Stomach smooth muscle (tissue), 2 donors: ENCODE measurements around the gene SSH2.

Source experiments
- H3K27ac ChIP-seq: one replicate; pipeline ENCODE4 v1.7.0; 2013; ENCODE audit warnings: mild to moderate bottlenecking, low read length, inconsistent platforms
- H3K27me3 ChIP-seq, 2 donors: one replicate each; pipeline ENCODE4 v1.7.0; 2013; ENCODE audit warnings: low read length in 2 of 2; ENCODE audit not compliant: insufficient read depth in 2 of 2, control insufficient read depth in 1 of 2
- H3K36me3 ChIP-seq, 2 donors: one replicate each; pipeline ENCODE4 v1.7.0; 2013; ENCODE audit warnings: low read length in 2 of 2; ENCODE audit not compliant: control insufficient read depth in 2 of 2, insufficient read depth in 2 of 2
- H3K4me1 ChIP-seq: one replicate; pipeline ENCODE4 v1.7.0; 2013; ENCODE audit warnings: low read length; ENCODE audit not compliant: control insufficient read depth, insufficient read depth
- H3K4me3 ChIP-seq, 2 donors: one replicate each; pipeline ENCODE4 v1.7.0; 2013; ENCODE audit warnings: low read length in 2 of 2
- H3K9ac ChIP-seq, 2 donors: one replicate each; pipeline ENCODE4 v1.7.0; 2013; ENCODE audit warnings: low read length in 2 of 2, mild to moderate bottlenecking in 1 of 2
- H3K9me3 ChIP-seq, 2 donors: one replicate each; pipeline ENCODE4 v1.7.0; 2013; ENCODE audit warnings: low read length in 2 of 2; ENCODE audit not compliant: control insufficient read depth in 2 of 2
- donor health status: healthy.
- donor health status: Pancreatic carcinoma.

SSH2 gene

GRCh38 chr17:29776026-29776425, 154.0 kb downstream of the SSH2 start:
- H3K27ac ChIP-seq, result no peak overlapping the region
- no peak overlapping the region for H3K9ac ChIP-seq
- no peaks in the 10 kb centered on the region for H3K9me3 ChIP-seq
- no peaks in the 10 kb centered on the region for H3K36me3 ChIP-seq
- no peaks in the 10 kb centered on the region for H3K4me1 ChIP-seq
- H3K27me3 ChIP-seq, result no peaks in the 10 kb centered on the region
- H3K4me3 ChIP-seq, result no peak overlapping the region

- H3K9me3 ChIP-seq, result no peaks in the 10 kb centered on the region
Measured at GRCh38 chr17:29772981-29773380, 157.0 kb downstream of the SSH2 start.

GRCh38 chr17:29771546-29771945, 158.5 kb downstream of the SSH2 start:
- Histone ChIP-seq H3K9ac (no peak overlapping the region), H3K27ac (no peak overlapping the region)

More at GRCh38 chr17:29772981-29773380, 157.0 kb downstream of the SSH2 start:
- no peak overlapping the region for H3K27ac ChIP-seq
- no peaks in the 10 kb centered on the region for H3K27me3 ChIP-seq
- H3K36me3 ChIP-seq, result no peaks in the 10 kb centered on the region
- H3K4me3 ChIP-seq, result no peak overlapping the region
- no peak overlapping the region for H3K9ac ChIP-seq
- no peaks in the 10 kb centered on the region for H3K4me1 ChIP-seq

GRCh38 chr17:29769225-29769624, 160.8 kb downstream of the SSH2 start:
- no peaks in the 10 kb centered on the region for H3K9me3 ChIP-seq
- H3K36me3 ChIP-seq, result no peaks in the 10 kb centered on the region
- H3K27ac ChIP-seq, result no peak overlapping the region
- H3K27me3 ChIP-seq, result no peaks in the 10 kb centered on the region
- H3K4me1 ChIP-seq, result no peaks in the 10 kb centered on the region
- H3K9ac ChIP-seq, result no peak overlapping the region
- no peak overlapping the region for H3K4me3 ChIP-seq

More at GRCh38 chr17:29771546-29771945, 158.5 kb downstream of the SSH2 start:
- Histone ChIP-seq H3K4me3 (no peak overlapping the region), H3K27me3 (no peaks in the 10 kb centered on the region), H3K9me3 (no peaks in the 10 kb centered on the region), H3K36me3 (no peaks in the 10 kb centered on the region), H3K4me1 (no peaks in the 10 kb centered on the region)

GRCh38 chr17:29766796-29767327, 163.2 kb downstream of the SSH2 start:
- H3K27ac ChIP-seq, result no peak overlapping the region
- H3K9ac ChIP-seq, result no peak overlapping the region
- no peaks in the 10 kb centered on the region for H3K36me3 ChIP-seq
- H3K4me3 ChIP-seq, result no peak overlapping the region
- H3K9me3 ChIP-seq, result no peaks in the 10 kb centered on the region
- H3K4me1 ChIP-seq, result no peaks in the 10 kb centered on the region
- H3K27me3 ChIP-seq, result no peaks in the 10 kb centered on the region

- Histone ChIP-seq H3K36me3 (no peaks in the 10 kb centered on the region), H3K4me3 (no peak overlapping the region), H3K9me3 (no peaks in the 10 kb centered on the region), H3K9ac (no peak overlapping the region), H3K27ac (no peak overlapping the region), H3K4me1 (no peaks in the 10 kb centered on the region), H3K27me3 (no peaks in the 10 kb centered on the region)
Measured at GRCh38 chr17:29764748-29765147, 165.3 kb downstream of the SSH2 start.

GRCh38 chr17:29764217-29764616, 165.8 kb downstream of the SSH2 start:
- H3K27ac ChIP-seq, result no peak overlapping the region
- H3K9me3 ChIP-seq, result no peaks in the 10 kb centered on the region
- no peaks in the 10 kb centered on the region for H3K27me3 ChIP-seq
- H3K4me1 ChIP-seq, result no peaks in the 10 kb centered on the region
- no peak overlapping the region for H3K9ac ChIP-seq
- H3K4me3 ChIP-seq, result no peak overlapping the region
- H3K36me3 ChIP-seq, result no peaks in the 10 kb centered on the region

- no peak overlapping the region for H3K27ac ChIP-seq
- no peak overlapping the region for H3K4me3 ChIP-seq
- no peak overlapping the region for H3K9ac ChIP-seq
- H3K4me1 ChIP-seq, result no peaks in the 10 kb centered on the region
- H3K27me3 ChIP-seq, result no peaks in the 10 kb centered on the region
- no peaks in the 10 kb centered on the region for H3K9me3 ChIP-seq
- H3K36me3 ChIP-seq, result no peaks in the 10 kb centered on the region
Measured at GRCh38 chr17:29763273-29763672, 166.8 kb downstream of the SSH2 start.

GRCh38 chr17:29761040-29761761, 168.8 kb downstream of the SSH2 start:
- Histone ChIP-seq H3K27me3 (no peaks in the 10 kb centered on the region), H3K9ac (peak overlapping the region; percentile 62 to 72), H3K9me3 (no peaks in the 10 kb centered on the region), H3K4me3 (peak overlapping the region; percentile 85 to 89), H3K4me1 (no peaks in the 10 kb centered on the region), H3K27ac (peak overlapping the region; percentile 63), H3K36me3 (no peaks in the 10 kb centered on the region)

GRCh38 chr17:29760279-29761039, 169.6 kb downstream of the SSH2 start:
- H3K27ac ChIP-seq, result peak overlapping the region; percentile 63

GRCh38 chr17:29758255-29758654, 171.8 kb downstream of the SSH2 start:
- Histone ChIP-seq H3K9me3 (no peaks in the 10 kb centered on the region), H3K4me3 (no peak overlapping the region), H3K27me3 (no peaks in the 10 kb centered on the region), H3K27ac (no peak overlapping the region), H3K9ac (no peak overlapping the region), H3K4me1 (no peaks in the 10 kb centered on the region), H3K36me3 (no peaks in the 10 kb centered on the region)

More at GRCh38 chr17:29760279-29761039, 169.6 kb downstream of the SSH2 start:
- Histone ChIP-seq H3K9ac (peak overlapping the region; percentile 62 to 68), H3K4me1 (no peaks in the 10 kb centered on the region), H3K9me3 (no peaks in the 10 kb centered on the region), H3K4me3 (peak overlapping the region; percentile 85 to 89), H3K36me3 (no peaks in the 10 kb centered on the region), H3K27me3 (no peaks in the 10 kb centered on the region)
